ENCODE data around the gene ZNF117. TPM values are rescaled to one million over a fixed set of nuclear protein-coding genes. Genes with fewer than 3 reads are reported as not detected.

The ZNF117 gene
- total and polyA plus RNA-seq, 9 of the 15 experiments (the other 6 are each of a cell fraction or from before 2014, with no cell fraction given): 2.5 to 18.9 (median 14.1) TPM

GRCh38 chr7:65002972-65003585, 12.2 kb upstream of the ZNF117 start (continued):
- TF ChIP-seq ZNF445 (CRISPR knock-in tag; IDR thresholded peaks at IDR 0.05; ENCODE audit: low read depth) (no peak), ZFPM2 (CRISPR knock-in tag; IDR thresholded peaks at IDR 0.05) (0 out of 2 replicates have a peak, but pooled peaks have one; percentile 22), USF2 (CRISPR knock-in tag; IDR thresholded peaks at IDR 0.05) (no peak), DMBX1 (CRISPR knock-in tag; IDR thresholded peaks at IDR 0.05; ENCODE audit: borderline replicate concordance) (peak; percentile 61; the same call in 1 of the 2 replicates), FIP1L1 (IDR thresholded peaks at IDR 0.05; ENCODE audit: low read depth, low read length, poor library complexity, severe bottlenecking) (no peak), PPARD (CRISPR knock-in tag; IDR thresholded peaks at IDR 0.05) (no peak), FUS (optimal IDR thresholded peaks at IDR 0.05; ENCODE audit: low read depth, low read length) (no peak), NUFIP1 (IDR thresholded peaks at IDR 0.05; ENCODE audit: partially characterized antibody) (no peak), CBX5 (IDR thresholded peaks at IDR 0.05; ENCODE audit: borderline replicate concordance, low read depth) (no peak)
- TF ChIP-seq, protein P1, sequence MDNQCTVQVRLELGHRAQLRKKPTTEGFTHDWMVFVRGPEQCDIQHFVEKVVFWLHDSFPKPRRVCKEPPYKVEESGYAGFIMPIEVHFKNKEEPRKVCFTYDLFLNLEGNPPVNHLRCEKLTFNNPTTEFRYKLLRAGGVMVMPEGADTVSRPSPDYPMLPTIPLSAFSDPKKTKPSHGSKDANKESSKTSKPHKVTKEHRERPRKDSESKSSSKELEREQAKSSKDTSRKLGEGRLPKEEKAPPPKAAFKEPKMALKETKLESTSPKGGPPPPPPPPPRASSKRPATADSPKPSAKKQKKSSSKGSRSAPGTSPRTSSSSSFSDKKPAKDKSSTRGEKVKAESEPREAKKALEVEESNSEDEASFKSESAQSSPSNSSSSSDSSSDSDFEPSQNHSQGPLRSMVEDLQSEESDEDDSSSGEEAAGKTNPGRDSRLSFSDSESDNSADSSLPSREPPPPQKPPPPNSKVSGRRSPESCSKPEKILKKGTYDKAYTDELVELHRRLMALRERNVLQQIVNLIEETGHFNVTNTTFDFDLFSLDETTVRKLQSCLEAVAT (IDR thresholded peaks at IDR 0.05): peak in 1 of 2 experiments; percentile 31; a peak in 1 of 4 replicates
- TF ChIP-seq, protein P2, sequence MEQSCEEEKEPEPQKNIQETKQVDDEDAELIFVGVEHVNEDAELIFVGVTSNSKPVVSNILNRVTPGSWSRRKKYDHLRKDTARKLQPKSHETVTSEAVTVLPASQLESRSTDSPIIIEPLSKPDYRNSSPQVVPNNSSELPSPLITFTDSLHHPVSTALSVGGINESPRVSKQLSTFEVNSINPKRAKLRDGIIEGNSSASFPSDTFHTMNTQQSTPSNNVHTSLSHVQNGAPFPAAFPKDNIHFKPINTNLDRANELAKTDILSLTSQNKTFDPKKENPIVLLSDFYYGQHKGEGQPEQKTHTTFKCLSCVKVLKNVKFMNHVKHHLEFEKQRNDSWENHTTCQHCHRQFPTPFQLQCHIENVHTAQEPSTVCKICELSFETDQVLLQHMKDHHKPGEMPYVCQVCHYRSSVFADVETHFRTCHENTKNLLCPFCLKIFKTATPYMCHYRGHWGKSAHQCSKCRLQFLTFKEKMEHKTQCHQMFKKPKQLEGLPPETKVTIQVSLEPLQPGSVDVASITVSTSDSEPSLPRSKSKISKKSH (CRISPR knock-in tag; IDR thresholded peaks at IDR 0.05): no peak

All from K562 (cell line).